Trophoblast cell (in vitro differentiated cells and primary cell): ENCODE data around the gene PLB1.
"Not testable (repeated sequence)": the region's sequence is repeated elsewhere in the genome, so short reads cannot be mapped to it uniquely, and the experiment has no call there.

ENCODE experiments used
- DNase-seq, 2 donors: peaks; one replicate each; pipeline ENCODE4 v3.0.0-alpha.2; 2016
- H2AFZ ChIP-seq: 2 replicates; pipeline ENCODE4 v1.6.1; 2013; ENCODE audit warnings: low read length, moderate library complexity, mild to moderate bottlenecking; ENCODE audit not compliant: insufficient read depth, poor library complexity
- H2AK5ac ChIP-seq: 2 replicates; pipeline ENCODE4 v1.6.1; 2013; ENCODE audit warnings: mild to moderate bottlenecking, low read length
- H2BK120ac ChIP-seq: 2 replicates; pipeline ENCODE4 v1.6.1; 2013; ENCODE audit warnings: low read length, mild to moderate bottlenecking, moderate library complexity; ENCODE audit not compliant: insufficient read depth, poor library complexity
- H2BK12ac ChIP-seq: 2 replicates; pipeline ENCODE4 v1.6.1; 2013; ENCODE audit warnings: mild to moderate bottlenecking, low read length, moderate library complexity
- H2BK5ac ChIP-seq: 2 replicates; pipeline ENCODE4 v1.6.1; 2013; ENCODE audit warnings: low read length, low read depth, moderate library complexity, mild to moderate bottlenecking; ENCODE audit not compliant: poor library complexity
- H3K14ac ChIP-seq: 2 replicates; pipeline ENCODE4 v1.6.1; 2013; ENCODE audit warnings: mild to moderate bottlenecking, low read length
- H3K18ac ChIP-seq: 2 replicates; pipeline ENCODE4 v1.6.1; 2013; ENCODE audit warnings: mild to moderate bottlenecking, low read length
- H3K23ac ChIP-seq: 2 replicates; pipeline ENCODE4 v1.6.1; 2013; ENCODE audit warnings: low read length
- H3K27ac ChIP-seq: 2 replicates; pipeline ENCODE4 v1.5.1; 2013; ENCODE audit warnings: low read depth, mild to moderate bottlenecking, inconsistent platforms, low read length, moderate library complexity
- H3K27me3 ChIP-seq: 2 replicates; pipeline ENCODE4 v1.6.1; 2013; ENCODE audit warnings: inconsistent platforms, mild to moderate bottlenecking, low read length, moderate library complexity; ENCODE audit not compliant: insufficient read depth
- H3K36me3 ChIP-seq, 2 experiments: 1 replicate in 1 of 2; 2 replicates in 1 of 2; pipeline ENCODE4 v1.6.1; 2013; ENCODE audit warnings: low read length in 2 of 2, mild to moderate bottlenecking in 2 of 2, moderate library complexity in 1 of 2; ENCODE audit not compliant: insufficient read depth in 2 of 2, control insufficient read depth in 1 of 2
- H3K4ac ChIP-seq: 2 replicates; pipeline ENCODE4 v1.6.1; 2013; ENCODE audit warnings: low read depth, mild to moderate bottlenecking, low read length, moderate library complexity
- H3K4me1 ChIP-seq, 2 experiments: 1 replicate in 1 of 2; 2 replicates in 1 of 2; pipeline ENCODE4 v1.6.1; 2013; ENCODE audit warnings: low read length in 2 of 2, mild to moderate bottlenecking in 2 of 2, moderate library complexity in 1 of 2; ENCODE audit not compliant: insufficient read depth in 2 of 2, control insufficient read depth in 1 of 2
- H3K4me2 ChIP-seq: 2 replicates; pipeline ENCODE4 v1.6.1; 2013; ENCODE audit warnings: inconsistent platforms, mild to moderate bottlenecking, low read length, moderate library complexity
- H3K4me3 ChIP-seq: 2 replicates; pipeline ENCODE4 v1.5.1; 2013; ENCODE audit warnings: mild to moderate bottlenecking, low read depth, low read length, inconsistent platforms
- H3K79me1 ChIP-seq: one replicate; pipeline ENCODE4 v1.6.1; 2013; ENCODE audit warnings: low read length
- H3K79me2 ChIP-seq: 2 replicates; pipeline ENCODE4 v1.6.1; 2013; ENCODE audit warnings: low read length, mild to moderate bottlenecking; ENCODE audit not compliant: control insufficient read depth, insufficient read depth, poor library complexity
- H3K9ac ChIP-seq: 2 replicates; pipeline ENCODE4 v1.6.1; 2013; ENCODE audit warnings: mild to moderate bottlenecking, low read length
- H3K9me3 ChIP-seq: 2 replicates; pipeline ENCODE4 v1.6.1; 2013; ENCODE audit warnings: low read depth, mild to moderate bottlenecking, control low read depth, inconsistent platforms, low read length; ENCODE audit not compliant: insufficient read depth
- H4K12ac ChIP-seq: 2 replicates; pipeline ENCODE4 v1.6.1; 2013; ENCODE audit warnings: low read depth, mild to moderate bottlenecking, low read length, moderate library complexity
- H4K8ac ChIP-seq: 2 replicates; pipeline ENCODE4 v1.6.1; 2013; ENCODE audit warnings: low read depth, mild to moderate bottlenecking, low read length, moderate library complexity
- H4K91ac ChIP-seq: one replicate; pipeline ENCODE4 v1.6.1; 2013; ENCODE audit warnings: low read depth, mild to moderate bottlenecking, low read length, moderate library complexity
- WGBS: extraction: QIAGEN DNeasy Blood & Tissue Kit; methylation state at CpG from one replicate; pipeline ENCODE4 v1.1.7; 2013; ENCODE audit warnings: missing lambda C conversion rate; ENCODE audit not compliant: insufficient read length, insufficient coverage; ENCODE audit errors: extremely low coverage; 5-methylcytosine and 5-hydroxymethylcytosine counted together

Gene PLB1

DNA sequence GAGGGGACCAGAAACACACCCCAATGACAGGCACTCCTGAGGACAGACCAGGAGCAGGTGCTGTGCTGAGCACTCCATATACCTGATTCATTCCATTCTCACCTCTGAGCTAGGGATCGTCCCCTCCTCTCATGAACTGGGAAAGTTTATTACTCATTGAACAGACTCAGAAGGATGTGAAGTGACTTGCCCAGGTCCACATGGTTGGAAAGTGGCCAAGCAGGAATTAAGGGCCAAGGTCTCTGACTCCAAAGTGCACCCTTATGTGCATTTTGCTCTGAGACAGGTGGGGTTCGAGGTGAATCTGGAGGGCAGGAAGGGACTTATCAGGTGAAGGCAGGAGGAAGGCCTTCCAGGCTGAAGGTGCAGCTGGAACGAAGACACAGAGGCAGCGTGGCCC lies 25.1 kb upstream of the PLB1 start:
- no peak overlapping the region for H3K4ac ChIP-seq
- H3K27me3 ChIP-seq = no peaks in the 10 kb centered on the region
- peaks cover 4% of the 10 kb centered on the region for H3K9me3 ChIP-seq
- H3K27ac ChIP-seq = no peak overlapping the region
- no peak overlapping the region for H4K12ac ChIP-seq
- H3K14ac ChIP-seq = no peak overlapping the region
- no peak overlapping the region for H4K91ac ChIP-seq
- H4K8ac ChIP-seq = no peak overlapping the region
- no peak overlapping the region for H2BK120ac ChIP-seq
- no peak overlapping the region for H3K23ac ChIP-seq
- no peak overlapping the region for H3K4me2 ChIP-seq
- no peaks in the 10 kb centered on the region for H3K36me3 ChIP-seq
- H3K79me1 ChIP-seq = no peaks in the 10 kb centered on the region
- H2BK12ac ChIP-seq = no peak overlapping the region
- no peak for DNase-seq
- no peak overlapping the region for H3K9ac ChIP-seq
- H2AFZ ChIP-seq = no peak overlapping the region
- H3K4me3 ChIP-seq = no peak overlapping the region
- no peaks in the 10 kb centered on the region for H3K79me2 ChIP-seq
- H3K4me1 ChIP-seq = no peaks in the 10 kb centered on the region
- H3K18ac ChIP-seq = no peak overlapping the region
- H2AK5ac ChIP-seq = no peak overlapping the region
- no peak overlapping the region for H2BK5ac ChIP-seq
- WGBS = no CpG with 5 or more reads among the region's 4 CpGs

DNA sequence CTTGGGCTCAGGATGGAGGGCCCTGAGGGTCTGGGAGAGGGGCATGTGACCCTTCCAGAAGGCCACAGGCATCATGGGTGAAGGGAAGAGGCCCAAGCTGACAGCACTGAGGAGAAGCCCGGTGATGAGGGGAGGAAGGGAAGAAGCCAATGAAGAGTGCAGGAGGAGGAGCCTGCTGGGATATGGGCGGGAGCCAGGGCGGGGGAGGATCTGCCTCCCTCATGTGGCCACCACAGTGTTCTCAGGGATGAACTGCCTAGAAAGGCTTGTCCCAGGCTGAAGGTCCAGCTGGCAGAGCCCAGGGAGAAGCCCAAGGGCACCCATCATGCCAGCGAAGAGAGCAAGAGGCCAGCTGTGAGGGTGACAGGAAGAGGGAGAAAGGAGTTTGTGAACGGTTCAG lies 24.6 kb upstream of the PLB1 start:
- H3K18ac ChIP-seq = no peak overlapping the region
- no peak overlapping the region for H2AK5ac ChIP-seq
- H3K27ac ChIP-seq = no peak overlapping the region
- no peak overlapping the region for H2AFZ ChIP-seq
- WGBS = 100% methylated on average over 1 of the region's 5 CpGs
- H4K12ac ChIP-seq = no peak overlapping the region
- no peak overlapping the region for H3K4me2 ChIP-seq
- no peak overlapping the region for H2BK120ac ChIP-seq
- H4K91ac ChIP-seq = no peak overlapping the region
- DNase-seq = no peak
- H2BK12ac ChIP-seq = no peak overlapping the region
- H3K79me2 ChIP-seq = no peaks in the 10 kb centered on the region
- no peak overlapping the region for H3K4me3 ChIP-seq
- H3K27me3 ChIP-seq = no peaks in the 10 kb centered on the region
- H3K14ac ChIP-seq = no peak overlapping the region
- H3K79me1 ChIP-seq = no peaks in the 10 kb centered on the region
- no peak overlapping the region for H4K8ac ChIP-seq
- no peaks in the 10 kb centered on the region for H3K36me3 ChIP-seq
- peaks cover 4% of the 10 kb centered on the region for H3K9me3 ChIP-seq
- no peaks in the 10 kb centered on the region for H3K4me1 ChIP-seq
- H3K4ac ChIP-seq = no peak overlapping the region
- no peak overlapping the region for H2BK5ac ChIP-seq
- no peak overlapping the region for H3K23ac ChIP-seq
- H3K9ac ChIP-seq = no peak overlapping the region

DNA sequence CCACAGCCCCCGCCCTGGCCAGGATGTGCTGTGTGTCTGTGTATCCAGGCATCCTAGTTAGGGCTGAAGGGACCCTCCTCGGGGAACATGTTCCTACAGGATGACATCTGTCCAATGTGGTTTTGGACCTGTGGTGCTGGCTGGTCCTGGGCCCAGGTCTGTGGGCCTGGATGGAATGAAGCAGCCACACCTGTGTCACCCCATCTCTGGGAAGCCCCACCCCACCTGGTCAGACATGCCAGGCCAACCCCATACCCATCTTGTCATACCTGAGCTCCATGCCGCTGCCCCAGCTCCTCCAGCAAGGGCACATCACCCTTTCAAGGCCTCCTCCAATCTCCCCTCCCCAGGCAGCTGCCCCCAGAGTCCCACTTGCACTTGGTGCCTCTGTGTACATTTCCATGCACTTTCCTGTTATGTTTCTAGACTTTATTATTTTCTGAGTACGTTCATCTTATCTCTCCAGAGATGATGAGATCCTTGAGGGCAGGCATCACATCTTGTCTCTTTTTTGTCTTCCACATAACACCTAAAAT lies 24.1 kb upstream of the PLB1 start:
- Histone ChIP-seq H3K4me3 (no peak overlapping the region), H4K91ac (no peak overlapping the region), H3K36me3 (no peaks in the 10 kb centered on the region), H3K27ac (no peak overlapping the region), H3K23ac (no peak overlapping the region), H3K4me2 (no peak overlapping the region), H3K9me3 (peaks cover 4% of the 10 kb centered on the region), H3K79me1 (no peaks in the 10 kb centered on the region), H3K27me3 (no peaks in the 10 kb centered on the region), H2BK120ac (no peak overlapping the region), H2BK12ac (no peak overlapping the region), H2AFZ (no peak overlapping the region), H2AK5ac (no peak overlapping the region), H3K14ac (no peak overlapping the region), H3K4ac (no peak overlapping the region), H4K12ac (no peak overlapping the region), H3K4me1 (no peaks in the 10 kb centered on the region), H3K18ac (no peak overlapping the region), H3K9ac (no peak overlapping the region), H4K8ac (no peak overlapping the region), H3K79me2 (no peaks in the 10 kb centered on the region), H2BK5ac (no peak overlapping the region)
- no CpG with 5 or more reads among the region's 4 CpGs for WGBS
- no peak for DNase-seq

DNA sequence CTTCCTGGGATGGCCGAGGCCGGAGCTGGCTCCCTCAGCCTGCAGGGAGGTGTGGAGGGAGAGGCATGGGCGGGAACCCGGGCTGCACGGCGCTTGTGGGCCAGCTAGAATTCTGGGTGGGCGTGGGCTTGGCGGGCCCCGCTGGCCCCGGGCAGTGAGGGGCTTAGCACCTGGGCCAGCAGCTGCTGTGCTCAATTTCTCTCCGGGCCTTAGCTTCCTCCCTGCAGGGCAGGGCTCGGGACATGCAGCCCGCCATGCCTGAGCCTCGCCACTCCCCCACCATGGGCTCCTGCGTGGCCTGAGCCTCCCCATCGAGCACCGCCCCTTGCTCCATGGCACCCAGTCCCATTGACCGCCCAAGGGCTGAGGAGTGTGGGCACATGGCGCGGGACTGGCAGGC lies 23.2 kb upstream of the PLB1 start:
- H3K4me2 ChIP-seq, H3K27me3 ChIP-seq, H3K27ac ChIP-seq, H3K79me2 ChIP-seq, H2BK120ac ChIP-seq, H3K23ac ChIP-seq, H4K12ac ChIP-seq, H3K79me1 ChIP-seq, H2BK5ac ChIP-seq, H2AFZ ChIP-seq, H3K4me3 ChIP-seq, H3K4me1 ChIP-seq, H3K9ac ChIP-seq, H2BK12ac ChIP-seq, H3K14ac ChIP-seq, H3K18ac ChIP-seq, H3K4ac ChIP-seq, H4K91ac ChIP-seq, H4K8ac ChIP-seq, H2AK5ac ChIP-seq, H3K9me3 ChIP-seq, DNase-seq, H3K36me3 ChIP-seq: not testable (repeated sequence)
- no CpG with 5 or more reads among the region's 20 CpGs for WGBS
